CD8-positive, alpha-beta memory T cell (primary cell): ENCODE results near the gene ORMDL3. TPM values are rescaled to one million over a fixed set of nuclear protein-coding genes. Genes with fewer than 3 reads are reported as not detected.

ENCODE experiments used
- CTCF ChIA-PET: fragments of 350-600 bp; sonication (Branson Sonifier 250); formaldehyde crosslinking; loops from one replicate; lab custom pipeline; 2021; ENCODE audit warnings: antibody characterized with exemption; lab: Charles Lee
- POLR2A ChIA-PET: fragments of 350-600 bp; sonication (Branson Sonifier 250); formaldehyde crosslinking; loops from one replicate; lab custom pipeline; 2021; ENCODE audit warnings: antibody characterized with exemption; lab: Charles Lee
- DNase-seq, 5 donors: peaks; one replicate each; pipeline versions ENCODE4 v3.0.0 to v3.0.0-alpha.2; 2020 to 2022; ENCODE audit warnings: mixed read lengths in 1 of 5
- H3K27ac ChIP-seq: one replicate; pipeline ENCODE4 v1.7.0; 2013; ENCODE audit warnings: low read depth, mild to moderate bottlenecking, low read length, moderate library complexity
- H3K27me3 ChIP-seq: 2 replicates; pipeline ENCODE4 v1.7.0; 2013; ENCODE audit warnings: low read length, mild to moderate bottlenecking; ENCODE audit not compliant: insufficient read depth, poor library complexity, severe bottlenecking
- H3K36me3 ChIP-seq: 2 replicates; pipeline ENCODE4 v1.7.0; 2013; ENCODE audit warnings: mild to moderate bottlenecking, low read length, moderate library complexity; ENCODE audit not compliant: insufficient read depth
- H3K4me1 ChIP-seq: 2 replicates; pipeline ENCODE4 v1.7.0; 2013; ENCODE audit warnings: mild to moderate bottlenecking, low read length, moderate library complexity; ENCODE audit not compliant: insufficient read depth
- H3K4me3 ChIP-seq: 2 replicates; pipeline ENCODE4 v1.7.0; 2013; ENCODE audit warnings: mild to moderate bottlenecking, low read length
- H3K9me3 ChIP-seq: 2 replicates; pipeline ENCODE4 v1.7.0; 2013; ENCODE audit warnings: mild to moderate bottlenecking, low read length
- H3K27ac Mint-ChIP-seq, 8 donors: one replicate each; pipeline ENCODE4 v1.8.0; 2020 to 2021; ENCODE audit warnings: mixed read lengths in 8 of 8, mild to moderate bottlenecking in 6 of 8, inconsistent platforms in 3 of 8, moderate library complexity in 3 of 8
- H3K27me3 Mint-ChIP-seq, 2 donors: one replicate each; pipeline ENCODE4 v1.8.0; 2020 to 2021; ENCODE audit warnings: mixed read lengths in 2 of 2, mild to moderate bottlenecking in 1 of 2, moderate library complexity in 1 of 2
- H3K36me3 Mint-ChIP-seq, 3 donors: one replicate each; pipeline ENCODE4 v1.8.0; 2020 to 2021; ENCODE audit warnings: mixed read lengths in 3 of 3, inconsistent platforms in 1 of 3, mild to moderate bottlenecking in 1 of 3
- H3K4me1 Mint-ChIP-seq, 3 donors: one replicate each; pipeline ENCODE4 v1.8.0; 2020 to 2021; ENCODE audit warnings: mixed read lengths in 3 of 3, inconsistent platforms in 1 of 3, mild to moderate bottlenecking in 1 of 3
- H3K4me3 Mint-ChIP-seq, 7 donors: one replicate each; pipeline ENCODE4 v1.8.0; 2020 to 2021; ENCODE audit warnings: mixed read lengths in 7 of 7, mild to moderate bottlenecking in 6 of 7, moderate library complexity in 4 of 7, inconsistent platforms in 2 of 7
- H3K9me3 Mint-ChIP-seq, 5 donors: one replicate each; pipeline ENCODE4 v1.8.0; 2020 to 2022; ENCODE audit warnings: mixed read lengths in 5 of 5, mild to moderate bottlenecking in 3 of 5, moderate library complexity in 2 of 5, inconsistent platforms in 1 of 5
- polyA plus RNA-seq: library from polyadenylated mRNA; unstranded; fragments of 300-500 nt; fragmentation: Illumina TruSeq; gene quantifications from one replicate; pipeline ENCODE4 v1.2.3, GENCODE V29; 2021
- total RNA-seq, 2 experiments: library from RNA; stranded (reverse); gene quantifications; one replicate each; pipeline ENCODE4 v1.2.3, GENCODE V29; 2021

The ORMDL3 gene
- total RNA-seq: 10 to 100 TPM; 73.6 to 76.4 TPM
- 217 TPM for polyA plus RNA-seq

- Mint-ChIP-seq H3K9me3 (no peaks in the 10 kb centered on the region), H3K4me3 (peak within 1 kb of the TSS; percentile 85 to 96 (median 92)), H3K27me3 (no peaks in the 10 kb centered on the region), H3K27ac (peak within 1 kb of the TSS; percentile 91 to 98 (median 94)), H3K4me1 (peaks cover 41 to 56% (median 46%) of the 10 kb centered on the region in 3 donors), H3K36me3 (peaks cover 0 to 37% (median 5%) of the 10 kb centered on the region in 3 donors)
- H3K27ac ChIP-seq: peak within 1 kb of the TSS; percentile 57
- H3K36me3 ChIP-seq: peaks cover 16% of the 10 kb centered on the region
- POLR2A ChIA-PET: interaction anchor here (0.7 to 1.9 kb wide), 4 partner anchors 53 to 172 kb away, joined by 3 to 13 read pairs (median 4); partner anchors contain the start of gene PSMD3
- H3K9me3 ChIP-seq: no peaks in the 10 kb centered on the region
- peaks cover 46% of the 10 kb centered on the region for H3K4me1 ChIP-seq
- peak; percentile 83 to 92 (median 89) for DNase-seq
- H3K4me3 ChIP-seq: peak within 1 kb of the TSS; percentile 71
- CTCF ChIA-PET: interaction anchor here (1.0 to 2.3 kb wide), 4 partner anchors 31 to 173 kb away, joined by 3 to 10 read pairs (median 6); partner anchors contain the start of genes IKZF3 and PSMD3
- H3K27me3 ChIP-seq: no peaks in the 10 kb centered on the region
Observed at GRCh38 chr17:39927101-39927928, at the start of gene ORMDL3, which contains the start of gene LRRC3C. ORMDL3 (minus strand) TSS chr17:39927601; CDS start chr17:39924203, 3,398 bp downstream. LRRC3C (plus strand) TSS chr17:39927732; CDS start chr17:39941524, 13,792 bp downstream.

GRCh38 chr17:39975801-39976200, 48.4 kb upstream of the ORMDL3 start:
- H3K4me1 Mint-ChIP-seq: peaks cover 11 to 14% (median 13%) of the 10 kb centered on the region in 3 donors
- no peaks in the 10 kb centered on the region for H3K27me3 ChIP-seq
- no peak overlapping the region for H3K4me3 ChIP-seq
- H3K9me3 Mint-ChIP-seq: no peaks in the 10 kb centered on the region
- H3K36me3 ChIP-seq: no peaks in the 10 kb centered on the region
- H3K4me1 ChIP-seq: peaks cover 9% of the 10 kb centered on the region
- no peak overlapping the region for H3K4me3 Mint-ChIP-seq
- H3K27me3 Mint-ChIP-seq: peaks cover 12 to 36% of the 10 kb centered on the region in 2 donors
- no peak overlapping the region for H3K27ac Mint-ChIP-seq
- peaks cover 0 to 5% (median 0%) of the 10 kb centered on the region in 3 donors for H3K36me3 Mint-ChIP-seq
- CTCF ChIA-PET: interaction anchor here (0.8 to 2.5 kb wide), 3 partner anchors 18 to 28 kb away, joined by 3 to 10 read pairs (median 3); no protein-coding TSS in a partner anchor
- no peaks in the 10 kb centered on the region for H3K9me3 ChIP-seq
- H3K27ac ChIP-seq: no peak overlapping the region
- peak in 1 of 5 donors; percentile 5 for DNase-seq
- POLR2A ChIA-PET: no interaction called here

GRCh38 chr17:39974433-39974832, 47.0 kb upstream of the ORMDL3 start:
- Histone ChIP-seq H3K36me3 (no peaks in the 10 kb centered on the region), H3K27ac (no peak overlapping the region), H3K27me3 (no peaks in the 10 kb centered on the region), H3K9me3 (no peaks in the 10 kb centered on the region), H3K4me1 (peaks cover 2% of the 10 kb centered on the region), H3K4me3 (no peak overlapping the region)
- H3K4me1 Mint-ChIP-seq: peaks cover 2 to 3% (median 3%) of the 10 kb centered on the region in 3 donors
- POLR2A ChIA-PET: no interaction called here
- H3K27me3 Mint-ChIP-seq: peaks cover 16 to 45% of the 10 kb centered on the region in 2 donors
- CTCF ChIA-PET: interaction anchor here (1.0 kb wide), 1 partner anchor 266 kb away, joined by 3 read pairs; no protein-coding TSS in a partner anchor
- H3K4me3 Mint-ChIP-seq: no peak overlapping the region
- peaks cover 0 to under 1% (median 0%) of the 10 kb centered on the region in 3 donors for H3K36me3 Mint-ChIP-seq
- no peaks in the 10 kb centered on the region for H3K9me3 Mint-ChIP-seq
- DNase-seq: peak in 1 of 5 donors; percentile 17
- H3K27ac Mint-ChIP-seq: peak overlapping the region in 2 of 8 donors; percentile 61 to 64

GRCh38 chr17:39973496-39973895, 46.1 kb upstream of the ORMDL3 start:
- POLR2A ChIA-PET: no interaction called here

GRCh38 chr17:39972271-39972670, 44.9 kb upstream of the ORMDL3 start:
- no peaks in the 10 kb centered on the region for H3K9me3 ChIP-seq
- no peak for DNase-seq
- Mint-ChIP-seq H3K4me3 (no peak overlapping the region), H3K27me3 (peaks cover 13 to 51% of the 10 kb centered on the region in 2 donors), H3K27ac (no peak overlapping the region), H3K4me1 (peaks cover 0 to 10% (median 3%) of the 10 kb centered on the region in 3 donors), H3K9me3 (no peaks in the 10 kb centered on the region), H3K36me3 (peaks cover 0 to 3% (median 0%) of the 10 kb centered on the region in 3 donors)
- no peaks in the 10 kb centered on the region for H3K27me3 ChIP-seq
- H3K36me3 ChIP-seq: no peaks in the 10 kb centered on the region
- no peak overlapping the region for H3K27ac ChIP-seq
- H3K4me1 ChIP-seq: no peaks in the 10 kb centered on the region
- no peak overlapping the region for H3K4me3 ChIP-seq
- ChIA-PET CTCF (no interaction called here), POLR2A (no interaction called here)

More at GRCh38 chr17:39973496-39973895, 46.1 kb upstream of the ORMDL3 start:
- Histone ChIP-seq H3K4me1 (no peaks in the 10 kb centered on the region), H3K9me3 (no peaks in the 10 kb centered on the region), H3K36me3 (no peaks in the 10 kb centered on the region), H3K4me3 (no peak overlapping the region), H3K27me3 (no peaks in the 10 kb centered on the region), H3K27ac (no peak overlapping the region)
- DNase-seq: no peak
- peaks cover 0 to 3% (median 0%) of the 10 kb centered on the region in 3 donors for H3K36me3 Mint-ChIP-seq
- CTCF ChIA-PET: interaction anchor here (0.9 to 1.0 kb wide), 2 partner anchors 11 to 265 kb away, joined by 3 read pairs; partner anchors contain the start of gene GSDMA
- no peak overlapping the region for H3K4me3 Mint-ChIP-seq
- peaks cover 0 to 5% (median 0%) of the 10 kb centered on the region in 3 donors for H3K4me1 Mint-ChIP-seq
- H3K27ac Mint-ChIP-seq: no peak overlapping the region
- H3K27me3 Mint-ChIP-seq: peaks cover 13 to 48% of the 10 kb centered on the region in 2 donors
- no peaks in the 10 kb centered on the region for H3K9me3 Mint-ChIP-seq

GRCh38 chr17:39971076-39971603, 43.7 kb upstream of the ORMDL3 start:
- DNase-seq: peak in 1 of 5 donors; percentile 23
- no peaks in the 10 kb centered on the region for H3K27me3 ChIP-seq
- Mint-ChIP-seq H3K4me3 (no peak overlapping the region), H3K27me3 (peaks cover 9 to 53% of the 10 kb centered on the region in 2 donors), H3K4me1 (peaks cover 0 to 21% (median 12%) of the 10 kb centered on the region in 3 donors), H3K36me3 (peaks cover 0 to 3% (median 0%) of the 10 kb centered on the region in 3 donors), H3K9me3 (no peaks in the 10 kb centered on the region), H3K27ac (no peak overlapping the region)
- POLR2A ChIA-PET: no interaction called here
- H3K9me3 ChIP-seq: no peaks in the 10 kb centered on the region
- H3K4me3 ChIP-seq: no peak overlapping the region
- CTCF ChIA-PET: interaction anchor here (1.2 kb wide), 1 partner anchor 12 kb away, joined by 3 read pairs; no protein-coding TSS in a partner anchor
- H3K36me3 ChIP-seq: no peaks in the 10 kb centered on the region
- H3K4me1 ChIP-seq: no peaks in the 10 kb centered on the region
- H3K27ac ChIP-seq: no peak overlapping the region

- Histone ChIP-seq H3K4me1 (no peaks in the 10 kb centered on the region), H3K9me3 (no peaks in the 10 kb centered on the region), H3K27ac (no peak overlapping the region), H3K4me3 (no peak overlapping the region), H3K36me3 (no peaks in the 10 kb centered on the region), H3K27me3 (no peaks in the 10 kb centered on the region)
- ChIA-PET CTCF (interaction anchor here (2.2 kb wide), 1 partner anchor 10 kb away, joined by 8 read pairs; the partner anchor contains the start of gene PSMD3), POLR2A (interaction anchor here (0.6 kb wide), 1 partner anchor 29 kb away, joined by 6 read pairs; no protein-coding TSS in a partner anchor)
- Mint-ChIP-seq H3K4me1 (peaks cover 0 to 23% (median 15%) of the 10 kb centered on the region in 3 donors), H3K9me3 (no peaks in the 10 kb centered on the region), H3K36me3 (peaks cover 0 to 3% (median 0%) of the 10 kb centered on the region in 3 donors), H3K4me3 (no peak overlapping the region), H3K27me3 (peaks cover 9 to 49% of the 10 kb centered on the region in 2 donors), H3K27ac (no peak overlapping the region)
- no peak for DNase-seq
Observed at GRCh38 chr17:39970157-39970692, 42.8 kb upstream of the ORMDL3 start.
